Measurements from ENCODE around the gene CTNNA1.

The CTNNA1 gene

GRCh38 chr5:138950421-138951031, 197.3 kb downstream of the CTNNA1 start:
- no peak for DNase-seq (ENCODE audit: low spot score)

DNA sequence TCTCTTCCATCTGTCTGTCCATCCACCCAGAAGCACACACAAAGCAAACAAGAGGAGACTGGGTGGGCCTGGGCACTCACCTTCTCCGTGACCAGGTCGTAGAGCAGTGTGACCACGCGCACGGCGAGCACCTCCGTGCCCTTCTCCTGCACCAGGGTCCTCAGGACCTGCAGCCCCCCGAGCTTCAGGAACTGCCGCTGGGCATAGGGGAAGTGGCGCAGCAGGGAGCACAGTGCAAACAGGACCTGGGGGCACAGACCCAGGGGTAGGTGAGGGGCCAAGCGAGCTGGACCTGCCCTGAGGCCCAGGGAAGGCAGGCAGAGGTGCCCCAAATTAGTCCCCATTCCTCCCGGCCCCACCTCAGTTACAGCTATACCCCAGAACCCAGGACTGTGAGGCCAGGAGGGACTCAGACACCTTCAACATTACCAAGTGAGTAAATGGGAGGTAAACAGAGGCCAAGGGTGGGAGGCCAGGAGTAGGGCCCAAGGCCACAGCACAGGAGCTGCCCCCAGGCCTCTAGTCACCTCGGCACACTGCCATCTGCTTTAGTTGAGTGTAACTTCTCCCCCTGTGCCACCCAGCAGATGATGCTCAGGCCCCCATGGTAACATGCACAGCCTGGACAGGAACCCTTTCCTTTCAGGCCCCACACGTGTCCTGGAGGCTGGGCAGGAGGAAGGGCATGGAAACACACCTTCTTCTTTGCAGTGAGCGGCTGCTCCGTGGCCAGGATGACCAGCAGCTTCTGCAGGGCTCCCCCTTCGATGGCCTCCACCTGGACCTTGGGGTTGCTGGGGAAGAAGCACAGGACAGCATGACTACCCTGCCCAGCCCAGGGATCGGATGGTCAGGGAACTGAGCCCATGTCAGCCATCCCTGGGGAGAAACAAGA, 198.1 kb downstream of the CTNNA1 start:
- DNase-seq (ENCODE audit: low spot score) = no peak

- DNase-seq (ENCODE audit: low spot score) = no peak
These were observed 198.9 kb downstream of the CTNNA1 start for GRCh38 chr5:138951986-138952735.

- DNase-seq (ENCODE audit: low spot score) = no peak
These were observed 199.7 kb downstream of the CTNNA1 start for GRCh38 chr5:138952962-138953361.

DNA sequence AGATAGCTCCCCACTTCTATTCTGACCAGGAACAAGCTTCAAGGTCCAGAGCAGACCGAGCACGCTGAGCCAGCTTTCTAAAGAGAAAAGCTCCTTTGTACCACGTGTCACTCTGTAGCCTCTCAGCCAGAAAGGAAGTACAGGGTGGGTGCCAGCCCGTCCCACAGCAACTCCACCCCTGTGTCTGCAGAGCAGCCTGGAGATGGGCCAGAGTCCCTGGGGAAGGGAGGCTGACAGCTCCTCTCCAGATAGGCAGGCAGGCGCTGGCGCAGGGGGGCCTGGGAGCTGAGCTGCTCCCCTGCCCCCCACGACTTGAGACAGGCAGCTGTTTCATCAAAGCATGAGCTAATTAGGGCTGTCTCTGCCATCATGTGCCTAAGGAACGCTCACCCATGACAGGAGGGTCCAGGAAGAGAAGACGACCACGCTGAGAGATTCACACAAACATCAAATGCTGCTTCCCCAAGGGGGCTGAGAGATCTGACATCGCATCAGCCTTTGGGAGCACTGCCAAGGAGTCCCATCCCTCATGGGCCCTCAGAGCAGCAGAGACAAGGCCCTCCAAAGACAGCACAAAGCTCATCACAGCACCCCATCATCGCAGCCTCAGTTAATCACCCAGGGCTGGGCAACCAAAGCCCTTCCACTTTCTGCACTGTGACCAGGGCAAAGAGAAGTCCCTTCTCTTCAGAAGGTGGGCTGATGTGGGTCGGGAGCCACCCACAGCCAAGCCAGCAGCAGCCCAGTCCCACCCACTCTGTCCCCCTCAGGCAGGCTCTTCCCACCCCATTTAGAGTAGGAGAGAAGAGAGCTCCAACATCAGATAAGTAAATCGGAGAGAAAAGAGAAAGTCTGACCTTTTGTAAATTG, 200.4 kb downstream of the CTNNA1 start:
- DNase-seq (ENCODE audit: low spot score) = peak; percentile 64

- no peak for DNase-seq (ENCODE audit: low spot score)
These were observed 201.2 kb downstream of the CTNNA1 start for GRCh38 chr5:138954257-138955012.

DNA sequence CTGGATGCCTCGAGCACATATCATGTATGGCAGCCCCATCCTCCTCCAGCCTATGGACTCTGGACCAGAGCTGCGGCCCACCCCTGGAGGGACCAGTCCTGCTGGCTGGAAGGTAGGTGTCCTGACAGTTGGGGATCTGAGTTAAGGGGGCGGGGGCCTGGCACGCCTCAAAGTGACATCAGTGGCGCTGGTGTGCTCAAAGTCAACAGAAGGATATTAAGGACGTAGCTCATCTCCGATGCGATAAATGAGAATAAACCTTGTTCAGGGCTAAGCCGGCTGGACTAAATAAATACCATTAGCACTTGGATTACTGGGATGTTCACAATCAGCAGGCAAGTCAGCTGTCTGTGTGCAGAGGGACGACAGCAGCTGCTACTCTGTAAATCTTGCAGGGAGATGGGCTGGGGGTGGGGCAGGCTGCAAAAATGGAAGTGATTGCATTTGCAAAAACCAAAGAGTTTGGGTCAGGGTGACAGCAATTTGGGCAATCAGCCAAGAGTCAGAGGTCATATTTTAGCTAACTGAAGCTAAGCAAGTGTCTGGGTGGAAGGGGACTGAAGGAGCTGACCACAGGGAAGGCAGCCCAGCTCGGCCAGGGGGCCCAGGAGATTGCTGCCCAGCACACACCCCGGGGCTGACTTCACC, 201.9 kb downstream of the CTNNA1 start:
- no peak for DNase-seq (ENCODE audit: low spot score)

GRCh38 chr5:138955671-138956295, 202.6 kb downstream of the CTNNA1 start:
- no peak for DNase-seq (ENCODE audit: low spot score)

- DNase-seq (ENCODE audit: low spot score) = no peak
These were observed 203.6 kb downstream of the CTNNA1 start for GRCh38 chr5:138956801-138957200.

DNA sequence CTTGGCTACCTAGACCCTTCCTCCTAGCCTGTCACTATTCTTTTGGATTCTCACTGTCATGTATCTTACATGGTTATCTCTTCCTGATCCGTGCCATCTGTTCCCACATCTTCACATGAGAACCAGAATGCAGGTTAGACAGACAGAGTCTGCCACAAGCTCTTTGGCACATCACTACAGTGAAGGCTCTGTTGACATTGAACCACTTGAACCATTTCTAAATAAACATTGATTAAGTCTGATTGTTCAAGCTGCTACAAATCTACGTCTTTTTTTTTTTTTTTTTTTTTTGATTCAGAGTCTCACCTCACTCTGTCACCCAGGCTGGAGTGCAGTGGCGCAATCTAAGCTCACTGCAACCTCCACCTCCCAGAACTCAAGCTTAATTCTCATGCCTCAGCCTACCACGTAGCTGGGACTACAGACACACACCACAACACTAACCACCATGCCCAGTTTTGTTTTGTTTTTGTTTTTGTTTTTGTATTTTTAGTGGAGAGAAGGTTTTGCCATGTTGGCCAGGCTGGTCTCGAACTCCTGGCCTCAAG, 207.0 kb downstream of the CTNNA1 start:
- DNase-seq (ENCODE audit: low spot score) = no peak

GRCh38 chr5:138961221-138961620, 208.0 kb downstream of the CTNNA1 start:
- DNase-seq (ENCODE audit: low spot score) = no peak

DNA sequence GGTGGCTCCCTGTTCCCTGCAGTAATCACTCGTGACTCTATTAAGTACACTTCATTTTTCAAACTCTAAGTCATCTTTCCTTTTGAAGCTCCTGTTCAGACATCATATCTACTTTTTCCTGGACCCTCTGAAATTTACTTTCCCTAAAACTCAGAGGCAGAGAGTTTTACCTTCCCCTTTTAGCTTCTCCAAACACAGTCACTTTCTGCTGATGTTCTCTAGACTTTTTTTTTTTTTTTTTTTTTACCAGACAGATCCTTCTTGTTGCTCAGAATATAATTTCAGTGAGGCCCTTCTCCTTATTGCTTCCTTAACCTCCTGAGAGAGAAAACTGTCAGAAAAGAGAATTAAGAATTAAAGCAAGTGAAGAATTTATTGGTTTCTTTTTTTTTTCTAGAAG, 208.5 kb downstream of the CTNNA1 start:
- no peak for DNase-seq (ENCODE audit: low spot score)

DNA sequence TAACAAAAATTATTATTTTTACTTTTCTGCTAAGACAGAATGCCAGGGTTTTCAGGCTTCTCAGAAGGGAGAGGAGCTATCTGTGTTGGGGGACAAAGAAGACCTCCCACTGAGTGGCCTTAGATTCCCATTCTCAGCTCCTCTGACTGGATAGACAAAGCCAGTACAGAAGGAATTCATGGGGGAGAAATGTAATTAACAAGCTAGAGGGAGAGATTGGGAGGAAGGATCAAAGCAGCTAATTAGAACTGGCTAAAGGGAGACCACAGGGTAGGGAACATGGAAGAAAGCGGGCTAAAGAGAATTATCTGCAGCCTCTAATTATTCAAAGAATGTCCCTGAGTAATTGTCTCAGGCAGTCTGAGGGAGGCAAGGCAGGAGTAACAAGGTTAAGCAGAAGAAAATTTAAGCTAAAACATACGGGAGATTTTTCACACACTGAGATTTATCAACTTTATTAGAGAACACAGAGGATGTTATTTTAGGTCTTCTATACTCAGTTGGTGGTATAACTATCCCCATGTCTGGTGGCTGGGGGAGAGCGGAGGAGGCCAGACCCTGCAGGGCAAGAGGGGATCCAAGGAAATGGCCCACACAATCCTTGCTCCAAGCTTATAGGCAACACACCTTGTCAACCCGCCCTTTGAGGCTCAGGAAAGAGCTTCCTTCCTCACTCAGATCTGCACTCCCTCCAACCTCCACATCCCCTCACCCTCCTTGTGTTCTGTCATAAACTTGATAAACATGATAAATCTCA, 209.6 kb downstream of the CTNNA1 start:
- DNase-seq (ENCODE audit: low spot score) = no peak

DNA sequence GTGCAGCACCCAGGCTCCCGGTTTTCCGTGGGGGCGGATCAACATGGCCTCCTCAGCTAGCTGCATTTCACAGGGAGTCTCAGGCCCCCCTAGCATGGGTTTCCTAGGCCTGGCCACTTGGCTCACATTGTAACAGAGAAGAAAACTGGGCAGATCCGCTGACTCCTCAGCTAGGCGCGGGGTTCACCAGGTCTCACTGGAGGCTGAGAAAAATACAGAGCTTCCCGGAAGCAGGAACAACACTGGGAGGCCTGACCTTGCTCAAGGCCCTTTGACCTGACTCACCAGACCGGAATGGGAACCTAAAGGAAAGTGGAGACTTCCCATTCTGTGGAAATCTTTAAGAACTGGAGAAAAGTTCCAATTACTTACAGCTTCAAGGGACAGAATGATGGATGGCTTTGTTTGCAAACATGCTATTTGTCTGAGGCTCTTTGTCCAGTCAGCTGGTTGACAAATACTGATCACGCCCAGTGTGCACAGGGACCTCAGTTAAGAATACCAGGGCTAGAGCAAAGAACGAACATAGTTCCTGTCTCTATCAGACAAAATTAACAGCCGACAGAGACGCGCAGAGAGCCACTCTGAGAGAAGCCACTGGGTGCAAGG, 210.6 kb downstream of the CTNNA1 start:
- no peak for DNase-seq (ENCODE audit: low spot score)

- DNase-seq (ENCODE audit: low spot score) = no peak
These were observed 211.5 kb downstream of the CTNNA1 start for GRCh38 chr5:138964647-138965201.

- DNase-seq (ENCODE audit: low spot score) = no peak
These were observed 212.4 kb downstream of the CTNNA1 start for GRCh38 chr5:138965626-138966025.

DNA sequence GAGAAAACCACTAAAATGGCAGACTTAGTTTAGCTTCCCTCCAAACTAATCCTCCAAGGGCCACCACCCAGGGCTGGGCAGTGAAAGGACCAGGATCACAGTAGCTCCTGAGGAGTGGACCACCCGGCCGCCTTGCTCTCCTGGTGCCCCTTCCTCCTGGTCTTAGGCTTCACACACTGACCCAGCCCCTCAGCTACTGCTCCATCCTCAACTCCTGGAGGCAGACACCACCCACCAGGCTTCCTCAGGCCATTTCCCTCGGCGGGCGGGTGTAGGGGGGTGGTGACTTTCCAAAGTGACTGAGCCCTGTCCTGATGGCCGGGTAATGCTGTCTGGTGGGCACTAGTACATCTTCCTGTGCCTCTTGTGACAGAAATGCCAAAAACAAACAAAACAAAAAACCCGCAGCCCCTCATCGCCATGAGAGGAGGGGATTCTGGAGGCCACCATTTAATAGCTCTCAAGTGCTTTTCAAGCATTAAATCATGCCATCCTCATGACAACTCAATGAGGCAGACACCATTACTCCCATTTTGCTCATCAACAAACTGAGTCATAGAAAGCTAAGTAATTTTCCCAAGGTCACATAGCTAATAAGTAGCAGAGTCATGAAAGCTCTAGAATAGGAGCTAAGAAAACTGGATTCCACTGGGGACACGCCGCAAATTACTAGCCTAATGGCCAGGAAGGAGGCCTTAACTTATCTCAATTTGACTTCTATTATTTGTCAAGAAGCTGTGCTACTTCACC, 213.2 kb downstream of the CTNNA1 start:
- DNase-seq (ENCODE audit: low spot score) = no peak

Measured in hematopoietic multipotent progenitor cell treated with erythropoietin and hydrocortisone succinate and interleukin-3 and kit ligand, for 15 days (in vitro differentiated cells).